Activated naive CD8-positive, alpha-beta T cell treated with anti-CD3 and anti-CD28 coated beads, Interleukin-2, amount 50 U/mL, for 24 hours (primary cell): Measurements from ENCODE around the gene SDR42E2.
A peak's percentile ranks its signal among the peaks of the same experiment; 100 is the strongest.

Source experiments
- ATAC-seq: fragments of 150-1000 bp; cut with Tn5 transposase; one replicate; pipeline ENCODE4 v1.10.0; 2021
- DNase-seq: peaks from one replicate; pipeline ENCODE4 v3.0.0; 2021
- H3K27ac Mint-ChIP-seq: one replicate; pipeline ENCODE4 v1.8.0; 2021; ENCODE audit warnings: mild to moderate bottlenecking, mixed read lengths
- H3K27me3 Mint-ChIP-seq: one replicate; pipeline ENCODE4 v1.8.0; 2021; ENCODE audit warnings: mixed read lengths
- H3K36me3 Mint-ChIP-seq: one replicate; pipeline ENCODE4 v1.8.0; 2021; ENCODE audit warnings: low read depth, mixed read lengths
- H3K4me1 Mint-ChIP-seq: one replicate; pipeline ENCODE4 v1.8.0; 2021; ENCODE audit warnings: mixed read lengths
- H3K4me3 Mint-ChIP-seq: one replicate; pipeline ENCODE4 v1.8.0; 2021; ENCODE audit warnings: mild to moderate bottlenecking, moderate library complexity, mixed read lengths
- H3K9me3 Mint-ChIP-seq: one replicate; pipeline ENCODE4 v1.8.0; 2021; ENCODE audit warnings: mixed read lengths

SDR42E2 gene

GRCh38 chr16:22220069-22220440, 57.7 kb downstream of the SDR42E2 start:
- Mint-ChIP-seq H3K36me3 (peaks cover 2% of the 10 kb centered on the region), H3K4me3 (no peak overlapping the region), H3K4me1 (peaks cover 21% of the 10 kb centered on the region), H3K9me3 (no peaks in the 10 kb centered on the region), H3K27ac (no peak overlapping the region), H3K27me3 (no peaks in the 10 kb centered on the region)
- DNase-seq (no peak), ATAC-seq (no peak)

- no peaks in the 10 kb centered on the region for H3K36me3 Mint-ChIP-seq
- DNase-seq = no peak
- H3K27me3 Mint-ChIP-seq = no peaks in the 10 kb centered on the region
- H3K9me3 Mint-ChIP-seq = no peaks in the 10 kb centered on the region
- H3K4me3 Mint-ChIP-seq = no peak overlapping the region
- ATAC-seq = no peak
- H3K4me1 Mint-ChIP-seq = peaks cover 16% of the 10 kb centered on the region
- H3K27ac Mint-ChIP-seq = peak overlapping the region; percentile 21
These were observed 58.4 kb downstream of the SDR42E2 start for GRCh38 chr16:22220714-22221113.

DNA sequence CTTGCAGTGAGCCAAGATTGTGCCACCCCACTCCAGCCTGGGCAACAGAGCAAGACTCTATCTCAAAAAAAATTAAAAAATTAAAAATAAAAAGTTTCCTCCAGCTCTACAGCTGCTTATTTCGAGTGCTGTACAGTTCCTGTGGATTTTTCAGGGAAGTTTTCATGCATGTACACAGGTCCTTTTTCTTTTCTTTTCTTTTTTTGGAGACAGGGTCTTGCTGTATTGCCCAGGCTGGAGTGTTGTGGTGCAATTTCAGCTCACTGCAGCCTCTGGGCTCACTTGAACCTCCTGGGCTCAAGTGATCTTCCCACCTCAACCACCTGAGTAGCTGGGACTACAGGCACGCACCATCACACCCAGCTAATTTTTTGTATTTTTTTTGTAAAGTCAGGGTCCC, 59.7 kb downstream of the SDR42E2 start:
- Mint-ChIP-seq H3K4me1 (peaks cover 10% of the 10 kb centered on the region), H3K36me3 (no peaks in the 10 kb centered on the region), H3K9me3 (no peaks in the 10 kb centered on the region), H3K27ac (no peak overlapping the region), H3K27me3 (no peaks in the 10 kb centered on the region), H3K4me3 (no peak overlapping the region)
- no peak for ATAC-seq
- no peak for DNase-seq

DNA sequence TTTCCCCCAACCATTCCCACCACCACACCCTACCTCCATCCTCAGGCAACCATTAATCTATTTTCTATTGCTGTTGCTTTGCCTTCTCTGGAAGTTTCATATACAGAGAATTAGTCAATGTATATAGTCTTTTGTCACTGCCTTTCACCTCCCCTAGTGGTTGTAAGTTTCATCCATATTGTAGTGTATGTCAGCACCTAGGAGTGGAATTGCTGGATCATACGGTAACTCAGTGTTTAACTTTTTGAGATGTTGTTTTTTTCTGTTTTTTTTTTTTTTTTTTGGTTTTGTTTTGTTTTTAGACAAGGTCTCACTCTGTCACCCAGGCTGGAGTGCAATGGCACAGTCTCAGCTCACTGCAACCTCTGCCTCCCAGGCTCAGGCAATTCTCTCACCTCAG, 60.7 kb downstream of the SDR42E2 start:
- Mint-ChIP-seq H3K36me3 (no peaks in the 10 kb centered on the region), H3K4me3 (no peak overlapping the region), H3K4me1 (peaks cover 6% of the 10 kb centered on the region), H3K9me3 (no peaks in the 10 kb centered on the region), H3K27me3 (no peaks in the 10 kb centered on the region), H3K27ac (peak overlapping the region; percentile 22)
- no peak for DNase-seq
- no peak for ATAC-seq

DNA sequence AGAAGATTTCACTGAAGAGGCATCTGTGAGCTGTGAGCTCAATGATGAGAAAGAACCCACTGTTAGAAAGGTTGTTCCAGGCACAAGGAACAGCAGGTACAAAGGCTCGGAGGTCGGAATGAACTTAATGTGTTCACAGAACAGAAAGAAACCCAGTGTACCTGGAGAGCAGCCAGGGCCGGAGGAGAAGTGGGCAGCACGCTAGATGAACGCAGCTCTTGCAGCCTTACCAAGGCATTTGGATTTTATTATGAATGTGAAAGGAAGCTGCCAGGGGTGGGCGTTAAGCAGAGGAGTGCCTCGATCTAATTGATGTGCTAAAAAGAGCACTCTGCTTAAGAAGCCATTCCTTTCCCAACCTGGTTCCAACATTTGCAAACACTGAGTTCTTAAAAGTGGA, 62.8 kb downstream of the SDR42E2 start:
- DNase-seq = no peak
- no peaks in the 10 kb centered on the region for H3K9me3 Mint-ChIP-seq
- no peak for ATAC-seq
- no peak overlapping the region for H3K27ac Mint-ChIP-seq
- no peaks in the 10 kb centered on the region for H3K27me3 Mint-ChIP-seq
- peaks cover 6% of the 10 kb centered on the region for H3K36me3 Mint-ChIP-seq
- peaks cover 4% of the 10 kb centered on the region for H3K4me1 Mint-ChIP-seq
- H3K4me3 Mint-ChIP-seq = no peak overlapping the region

DNA sequence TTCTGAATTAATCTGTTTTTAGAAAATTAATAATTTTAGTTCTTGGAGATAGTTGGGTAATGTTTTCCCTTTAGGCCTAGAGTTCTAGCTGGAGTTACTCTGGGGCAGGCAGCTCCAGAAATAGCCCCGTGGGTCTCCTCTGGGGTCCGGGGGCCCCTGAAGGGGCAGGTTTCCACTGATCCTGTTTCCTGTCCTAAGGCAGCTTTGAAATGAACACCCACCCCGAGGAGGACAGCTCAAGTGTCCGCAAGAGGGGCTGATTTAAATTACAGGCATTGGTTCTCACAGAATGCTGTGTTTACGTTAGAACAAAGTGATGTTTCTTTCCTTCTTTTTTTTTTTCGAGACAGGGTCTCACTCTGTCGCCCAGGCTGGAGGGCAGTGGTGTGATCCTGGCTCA, 67.6 kb downstream of the SDR42E2 start:
- H3K36me3 Mint-ChIP-seq = peaks cover 24% of the 10 kb centered on the region
- no peak overlapping the region for H3K27ac Mint-ChIP-seq
- H3K27me3 Mint-ChIP-seq = no peaks in the 10 kb centered on the region
- no peak overlapping the region for H3K4me3 Mint-ChIP-seq
- DNase-seq (no peak), ATAC-seq (no peak)
- H3K9me3 Mint-ChIP-seq = no peaks in the 10 kb centered on the region
- peaks cover 12% of the 10 kb centered on the region for H3K4me1 Mint-ChIP-seq

DNA sequence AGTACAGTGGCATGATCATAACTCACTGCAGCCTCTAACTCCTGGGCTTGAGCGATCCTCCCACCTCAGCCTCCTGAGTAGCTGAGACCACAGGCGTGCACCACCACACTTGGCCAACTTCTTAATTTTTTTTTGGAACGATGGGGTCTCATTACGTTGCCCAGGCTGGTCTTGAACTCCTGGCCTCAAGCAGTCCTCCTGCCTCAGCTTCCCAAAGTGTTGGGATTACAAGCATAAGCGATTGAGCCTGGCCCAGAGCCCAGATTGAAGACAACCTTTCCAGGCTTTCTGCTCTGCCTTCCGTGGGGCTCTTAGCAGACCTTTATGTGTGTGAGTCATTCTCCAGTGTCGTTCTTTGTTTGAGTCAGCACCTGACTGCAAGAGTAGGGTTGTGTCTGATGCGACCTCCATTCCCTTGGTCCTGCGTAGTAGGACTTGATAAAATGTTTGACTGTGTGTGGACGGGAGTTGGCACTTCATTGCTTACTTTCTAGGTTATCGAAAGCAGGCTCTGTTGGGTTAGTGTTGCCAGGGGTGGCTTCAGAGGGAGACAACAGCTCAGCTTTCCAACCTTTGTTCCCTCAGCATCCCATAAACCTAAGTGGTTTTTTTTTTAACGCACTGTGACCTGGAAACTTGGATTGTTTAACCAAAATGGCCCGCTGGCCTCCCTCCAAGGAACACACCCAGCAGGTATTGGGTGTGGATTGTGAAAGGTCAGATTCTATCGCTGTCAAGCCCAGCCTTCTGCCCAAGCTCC, 70.2 kb downstream of the SDR42E2 start:
- no peaks in the 10 kb centered on the region for H3K27me3 Mint-ChIP-seq
- ATAC-seq = peak; percentile 100
- H3K9me3 Mint-ChIP-seq = no peaks in the 10 kb centered on the region
- H3K27ac Mint-ChIP-seq = no peak overlapping the region
- H3K4me1 Mint-ChIP-seq = peaks cover 12% of the 10 kb centered on the region
- H3K36me3 Mint-ChIP-seq = peaks cover 25% of the 10 kb centered on the region
- no peak overlapping the region for H3K4me3 Mint-ChIP-seq
- peak; percentile 40 for DNase-seq

- Mint-ChIP-seq H3K27me3 (no peaks in the 10 kb centered on the region), H3K4me3 (no peak overlapping the region), H3K9me3 (no peaks in the 10 kb centered on the region), H3K4me1 (peaks cover 12% of the 10 kb centered on the region), H3K27ac (no peak overlapping the region), H3K36me3 (peaks cover 29% of the 10 kb centered on the region)
- no peak for DNase-seq
- no peak for ATAC-seq
These were observed 70.7 kb downstream of the SDR42E2 start for GRCh38 chr16:22233037-22233372.

- Mint-ChIP-seq H3K27ac (no peak overlapping the region), H3K4me3 (no peak overlapping the region), H3K4me1 (peaks cover 37% of the 10 kb centered on the region), H3K9me3 (no peaks in the 10 kb centered on the region), H3K27me3 (no peaks in the 10 kb centered on the region), H3K36me3 (peaks cover 29% of the 10 kb centered on the region)
- ATAC-seq (no peak), DNase-seq (no peak)
These were observed 73.8 kb downstream of the SDR42E2 start for GRCh38 chr16:22235839-22236745.

DNA sequence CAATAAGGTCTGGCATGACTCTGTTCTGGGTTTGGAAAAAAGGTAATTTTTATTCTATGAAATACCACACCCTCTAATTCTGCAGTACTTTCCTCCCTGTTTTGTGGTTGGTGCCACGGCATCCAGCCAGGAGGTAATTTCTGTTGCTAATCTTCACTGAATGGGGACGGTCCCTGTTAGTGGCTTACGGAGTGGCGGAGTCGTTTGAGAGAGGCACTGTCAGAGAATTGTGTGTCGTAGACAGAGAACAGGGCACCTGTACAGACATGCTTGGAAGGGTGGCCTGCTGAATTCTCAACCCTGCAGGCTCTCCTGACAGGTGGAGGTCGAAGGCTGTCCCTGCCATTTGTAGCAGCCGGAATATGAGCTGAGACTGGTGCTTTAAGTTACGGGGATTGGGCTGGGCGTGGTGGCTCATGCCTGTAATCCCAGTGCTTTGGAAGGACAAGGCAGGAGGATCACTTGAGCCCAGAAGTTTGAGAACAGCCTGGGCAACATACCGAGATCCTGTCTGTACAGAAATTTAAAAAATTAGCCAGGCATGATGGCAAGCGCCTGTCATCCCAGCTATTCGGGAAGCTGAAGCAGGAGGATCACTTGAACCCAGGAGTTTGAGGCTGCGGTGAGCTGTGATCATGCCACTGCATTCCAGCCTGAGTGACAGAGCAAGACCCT, 77.0 kb downstream of the SDR42E2 start:
- Mint-ChIP-seq H3K4me3 (no peak overlapping the region), H3K27ac (no peak overlapping the region), H3K36me3 (peaks cover 18% of the 10 kb centered on the region), H3K9me3 (no peaks in the 10 kb centered on the region), H3K4me1 (peaks cover 29% of the 10 kb centered on the region), H3K27me3 (no peaks in the 10 kb centered on the region)
- peak; percentile 51 for ATAC-seq
- DNase-seq = no peak

DNA sequence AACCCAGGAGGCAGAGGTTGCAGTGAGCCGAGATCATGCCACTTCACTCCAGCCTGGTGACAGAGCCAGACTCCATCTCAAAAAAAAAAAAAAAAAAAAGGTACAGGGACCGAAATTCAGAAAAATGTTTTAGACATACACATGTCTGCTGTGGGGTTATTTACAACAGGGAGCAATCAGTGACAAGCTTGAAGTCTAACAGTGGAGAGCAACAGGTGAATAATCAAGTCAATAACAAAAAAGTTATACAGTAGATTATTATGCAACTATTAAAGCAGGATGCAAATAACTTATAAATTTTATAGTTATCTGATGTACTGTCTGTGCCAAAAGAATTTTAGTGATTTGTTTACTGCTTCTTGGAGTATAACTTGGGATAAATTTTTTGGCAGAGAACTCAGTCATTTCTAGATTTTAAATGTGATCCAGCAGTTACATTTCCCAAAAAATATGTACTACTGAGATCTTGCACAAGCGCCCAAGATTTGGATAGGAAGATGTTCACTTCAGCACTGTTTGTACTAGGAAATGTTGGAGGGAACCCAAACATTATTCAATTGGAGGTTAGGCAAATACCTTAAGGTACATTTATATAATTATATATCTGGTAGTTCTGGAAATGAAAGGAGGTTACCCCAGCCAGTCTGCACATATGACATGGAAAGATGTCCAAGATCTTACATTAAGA, 77.9 kb downstream of the SDR42E2 start:
- ATAC-seq (no peak), DNase-seq (no peak)
- Mint-ChIP-seq H3K9me3 (no peaks in the 10 kb centered on the region), H3K27ac (peak overlapping the region; percentile 11), H3K27me3 (no peaks in the 10 kb centered on the region), H3K36me3 (peaks cover 19% of the 10 kb centered on the region), H3K4me3 (no peak overlapping the region), H3K4me1 (peaks cover 29% of the 10 kb centered on the region)
